Hippocampal formation (tissue), 2 donors: ENCODE results near the gene BAX.

Experiments
- DNase-seq, 2 donors: peaks; one replicate each; lab custom pipeline; 2025; lab: John Stamatoyannopoulos, UW

Gene BAX

DNA sequence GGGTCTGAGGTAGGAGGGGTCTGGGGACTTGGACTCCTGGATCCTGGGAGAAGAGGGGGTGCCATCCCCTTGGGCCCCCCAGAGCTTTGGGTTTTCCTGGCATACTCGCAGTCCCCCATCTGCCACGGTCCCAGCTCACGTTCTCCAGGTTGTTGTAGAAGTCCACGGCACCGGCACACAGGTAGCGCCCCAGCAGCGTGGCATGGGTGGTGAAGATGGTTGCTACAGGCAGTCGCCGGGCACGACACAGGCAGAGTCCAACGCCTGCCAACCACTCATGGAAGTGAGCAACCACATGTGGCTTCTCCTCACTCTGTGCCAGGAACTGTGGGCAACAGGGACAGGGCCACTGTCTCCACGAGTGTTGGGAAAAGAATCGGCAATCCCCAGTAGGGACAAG lies 31.0 kb downstream of the BAX start:
- DNase-seq: no peak

DNA sequence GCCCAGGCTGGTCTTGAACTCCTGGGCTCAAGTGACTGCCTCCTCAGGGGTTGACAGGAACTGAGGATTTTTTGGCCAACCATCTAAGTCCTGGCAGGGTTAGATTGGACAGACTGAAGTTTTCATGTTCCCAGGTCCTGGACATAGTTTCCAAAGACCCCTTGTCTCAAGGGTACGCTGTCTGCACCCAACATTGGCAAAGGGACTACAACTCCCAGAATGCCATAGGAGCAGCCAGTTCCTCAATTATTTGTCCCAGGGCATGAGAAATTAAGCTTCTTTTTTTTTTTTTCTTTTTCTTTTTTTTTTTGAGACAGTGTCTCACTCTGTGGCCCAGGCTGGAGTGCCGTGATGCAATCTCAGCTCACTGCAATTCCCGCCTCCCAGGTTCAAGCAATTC lies 31.5 kb downstream of the BAX start:
- DNase-seq: no peak

DNA sequence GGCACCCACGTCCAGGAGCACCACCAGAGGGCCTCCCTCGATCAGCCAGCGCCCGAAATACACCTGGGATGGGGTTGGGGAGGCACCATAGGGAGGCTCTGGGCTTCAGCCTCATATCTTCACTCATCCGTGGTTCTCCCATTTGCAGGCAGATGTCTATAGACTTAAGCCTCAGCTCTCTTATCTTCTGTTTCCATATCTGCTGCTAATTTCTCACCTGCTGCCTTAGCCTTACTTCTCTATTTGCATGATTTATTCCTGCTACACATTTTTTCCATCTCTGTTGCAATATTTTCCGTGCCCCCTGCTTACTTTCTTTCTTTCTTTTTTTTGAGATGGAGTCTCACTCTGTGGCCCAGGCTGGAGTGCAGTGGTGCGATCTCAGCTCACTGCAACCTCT lies 32.6 kb downstream of the BAX start:
- DNase-seq: no peak

DNA sequence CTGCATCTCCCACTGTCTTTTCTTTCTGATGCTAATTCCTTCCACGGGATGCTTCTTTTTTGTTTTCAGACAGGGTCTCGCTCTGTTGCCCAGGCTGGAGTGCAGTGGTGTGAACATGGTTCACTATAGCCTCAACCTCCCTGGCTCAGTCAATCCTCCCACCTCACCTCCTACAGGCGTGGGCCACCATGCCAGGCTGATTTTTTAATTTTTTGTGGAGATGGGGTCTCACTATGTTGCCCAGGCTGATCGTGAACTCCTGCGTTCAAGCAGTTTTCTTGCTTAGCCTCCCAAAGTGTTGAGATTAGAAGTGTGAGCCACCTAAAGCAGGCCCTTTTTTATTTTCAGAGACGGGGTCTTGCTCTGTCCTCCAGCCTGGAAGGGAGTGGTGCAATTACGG lies 33.6 kb downstream of the BAX start:
- no peak for DNase-seq

DNA sequence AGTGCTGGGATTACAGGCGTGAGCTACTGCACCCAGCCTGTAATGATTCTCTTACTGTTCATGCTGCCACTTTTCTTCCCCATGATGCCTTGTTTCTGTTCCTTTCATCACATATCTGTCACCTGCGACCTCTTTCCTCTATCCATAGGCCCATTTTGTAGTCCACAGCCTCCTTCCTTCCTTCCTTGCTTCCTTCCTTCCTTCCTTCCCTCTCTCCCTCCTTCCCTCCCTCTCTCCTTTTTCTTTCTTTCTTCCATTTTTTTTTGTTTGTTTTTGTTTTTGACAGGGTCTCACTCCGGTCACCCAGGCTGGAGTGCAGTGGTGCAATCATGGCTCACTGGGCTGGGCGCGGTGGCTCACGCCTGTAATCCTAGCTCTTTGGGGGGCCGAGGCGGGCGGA lies 34.2 kb downstream of the BAX start:
- no peak for DNase-seq

DNA sequence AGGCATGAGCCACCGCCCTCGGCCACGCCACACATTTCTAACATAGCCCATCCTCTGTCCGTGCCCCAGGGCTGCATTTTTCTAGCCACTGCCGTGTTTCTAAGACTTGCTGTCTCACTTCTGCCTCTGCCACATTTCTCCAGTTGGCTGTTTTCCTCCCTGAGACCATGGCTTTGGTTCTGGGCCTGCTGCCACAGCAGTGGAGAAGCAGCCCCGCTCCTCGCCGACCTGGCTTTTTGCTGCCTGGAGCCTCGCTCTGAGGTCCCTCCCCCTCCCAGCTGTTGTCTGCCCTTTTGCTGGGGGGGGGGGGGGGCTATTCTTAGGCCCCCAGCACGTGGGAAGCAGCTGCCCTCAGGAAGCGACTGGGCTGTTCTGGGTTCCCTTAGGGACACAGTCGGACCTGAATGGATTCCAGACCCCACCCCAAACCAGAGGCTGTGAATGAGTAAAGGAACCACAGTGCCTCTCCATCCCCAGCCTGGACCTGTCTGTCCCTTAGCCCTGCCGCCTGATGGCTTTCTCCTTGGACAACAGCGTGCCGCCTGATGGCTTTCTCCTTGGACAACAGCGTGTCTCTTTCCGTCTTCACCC lies 35.1 kb downstream of the BAX start:
- peak in 1 of 2 donors; percentile 7 for DNase-seq

DNA sequence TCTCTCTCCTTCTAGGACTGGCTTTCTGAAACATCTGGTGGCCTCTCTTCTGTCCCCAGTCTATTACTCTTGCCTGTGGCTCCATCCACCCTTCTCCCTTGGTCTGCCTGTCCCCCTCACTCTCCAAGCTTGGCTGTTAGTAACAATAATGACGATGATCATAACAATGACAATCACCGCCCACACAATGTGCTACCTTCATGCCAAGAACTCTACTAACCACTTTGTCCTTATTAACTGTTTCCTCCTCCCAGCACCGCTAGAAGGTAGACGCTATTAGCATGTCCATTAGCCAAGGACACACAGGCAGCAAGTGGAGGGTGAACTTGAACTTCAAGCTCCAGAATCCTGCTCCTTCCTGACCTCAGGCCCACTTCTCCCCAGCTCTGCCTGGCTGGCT lies 35.7 kb downstream of the BAX start:
- no peak for DNase-seq

DNA sequence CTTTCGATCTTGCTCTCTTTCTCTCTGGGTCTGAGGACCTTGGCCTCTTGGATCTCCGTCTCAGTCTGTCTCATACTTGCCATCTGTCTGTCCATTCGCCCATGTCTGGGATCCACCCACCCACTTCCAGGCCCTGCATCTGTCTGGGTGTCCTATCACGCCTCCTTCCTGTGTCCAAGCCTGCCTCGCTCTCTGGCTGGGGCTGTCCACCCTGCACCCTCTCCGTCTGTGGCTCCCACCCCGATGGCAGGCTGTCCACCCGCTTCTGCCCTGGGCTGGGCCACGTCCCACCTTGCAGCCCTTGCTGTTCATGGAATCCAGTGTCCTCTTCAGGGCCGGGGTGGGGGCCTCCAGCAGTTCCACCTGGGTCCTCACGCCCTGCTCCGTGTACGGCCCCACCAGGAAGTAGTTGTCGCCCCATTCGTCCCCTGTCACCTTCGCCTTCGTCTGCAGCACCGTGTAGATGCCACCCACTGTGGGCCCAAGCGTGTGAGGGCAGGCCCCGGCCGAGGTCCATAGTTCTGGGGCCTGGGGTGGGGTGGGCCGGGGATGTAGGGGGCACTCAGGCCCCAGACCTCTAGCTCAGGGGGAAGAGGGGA lies 36.4 kb downstream of the BAX start:
- no peak for DNase-seq

DNA sequence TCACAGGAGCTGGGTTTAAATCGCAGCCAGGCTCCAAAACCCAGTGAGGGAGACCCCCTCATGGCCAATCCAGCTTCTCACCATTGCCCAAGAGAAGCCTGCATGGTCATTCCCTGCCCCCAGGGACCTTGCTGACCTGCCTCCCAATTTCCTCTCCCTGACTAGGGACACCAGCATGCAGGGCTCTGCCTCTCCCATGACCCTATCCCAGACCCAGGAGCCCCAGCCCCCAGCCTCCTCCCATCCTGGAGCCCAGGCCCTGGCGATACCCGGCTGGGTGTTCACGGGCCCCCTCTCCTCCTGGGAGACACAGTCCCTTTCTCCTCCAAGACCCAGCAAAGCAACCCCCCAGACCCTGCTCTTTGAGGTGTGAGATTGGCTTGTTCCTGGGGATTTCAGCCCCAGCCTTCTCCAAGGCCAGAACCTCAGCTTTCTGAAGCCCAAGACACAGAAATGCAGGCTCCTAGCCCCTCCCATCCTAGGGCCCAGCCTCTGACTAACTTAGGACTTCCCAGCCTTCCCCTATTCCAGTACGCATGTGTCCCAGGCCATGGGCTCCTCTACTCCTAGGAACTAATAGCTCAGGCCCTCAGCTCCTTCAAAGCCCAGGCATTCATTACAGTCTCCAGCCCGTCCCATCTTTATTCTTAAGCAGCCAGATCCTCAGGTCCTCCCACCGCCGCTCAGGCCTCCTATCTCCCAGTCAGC lies 37.4 kb downstream of the BAX start:
- peak in 1 of 2 donors; percentile 15 for DNase-seq

DNA sequence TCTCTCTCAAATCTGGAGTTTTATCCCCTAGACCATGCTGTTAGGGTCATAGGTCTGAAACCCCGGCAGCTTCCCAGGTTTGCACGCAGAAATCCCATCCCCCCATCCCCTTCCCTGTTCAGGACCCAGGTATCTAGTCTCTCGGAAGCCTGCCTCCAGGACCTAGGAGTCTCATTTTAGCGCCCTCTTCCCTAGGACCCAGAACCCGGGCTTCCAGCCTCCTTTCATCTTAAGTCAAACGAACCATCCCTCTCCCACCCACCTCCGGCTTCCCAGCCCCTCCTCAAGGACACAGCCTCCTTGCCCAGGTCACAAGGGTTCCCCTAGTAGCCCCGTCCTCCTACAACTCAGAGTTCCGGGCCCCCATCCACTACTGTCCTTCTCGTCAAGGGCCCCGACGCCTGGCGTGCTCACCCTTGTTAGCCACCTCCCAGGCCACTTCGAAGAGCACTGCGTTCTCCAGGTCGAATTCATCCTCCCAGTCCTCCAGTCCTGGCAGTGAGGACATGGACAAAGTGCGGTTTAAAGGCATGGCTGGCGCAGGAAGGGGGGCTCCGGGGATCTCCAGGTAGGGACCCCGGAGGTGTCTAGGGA lies 38.0 kb downstream of the BAX start:
- no peak for DNase-seq

DNA sequence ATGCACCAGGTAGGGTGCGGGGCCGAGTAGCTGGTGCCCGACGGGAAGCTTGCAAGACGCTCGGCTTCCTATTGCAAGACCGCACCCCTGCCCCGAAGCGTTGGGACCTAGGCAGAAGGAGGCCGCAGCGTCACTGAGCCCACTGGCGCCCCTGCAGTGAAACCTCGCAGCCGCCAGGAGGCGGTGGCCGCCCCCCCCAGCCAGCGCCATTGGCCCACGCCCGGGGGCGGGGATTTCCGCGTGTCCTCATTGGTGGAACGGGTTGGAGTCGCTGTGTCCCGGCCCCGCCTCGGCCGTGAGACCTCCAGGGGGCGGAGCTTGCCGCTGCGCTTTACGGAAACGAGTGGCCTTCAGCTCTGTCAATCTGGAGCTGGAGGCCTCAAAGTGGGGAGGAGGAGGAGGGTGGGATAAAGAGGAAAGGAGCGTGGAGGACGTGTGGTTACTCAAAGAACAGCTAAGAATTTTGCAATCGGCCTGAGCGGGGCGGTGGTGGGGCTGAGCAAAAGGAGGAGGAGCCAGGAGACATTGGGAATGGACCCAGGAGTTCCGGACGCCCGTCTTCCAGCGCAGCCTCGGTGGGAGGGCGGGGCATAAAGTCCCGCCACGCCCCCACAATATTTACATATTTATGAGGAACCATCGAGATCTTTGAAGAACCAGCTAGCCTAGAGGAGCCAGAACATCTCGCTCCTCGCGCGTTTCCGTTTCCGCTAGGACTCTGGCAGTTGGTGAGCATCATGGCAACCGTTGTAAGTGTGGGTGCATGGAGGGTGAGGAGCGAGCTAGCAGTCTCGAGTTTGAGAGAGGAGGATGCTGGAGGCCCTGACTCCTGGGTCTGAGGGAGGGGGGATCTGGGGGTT lies 38.7 kb downstream of the BAX start, which contains the start of the genes GYS1 and RUVBL2:
TSS of gene GYS1 (minus strand) at position 135 of the 860 bp plus-strand sequence. CDS start 197 bp downstream, outside the sequence.
TSS of gene RUVBL2 (plus strand) at position 713 of the 860 bp plus-strand sequence. CDS start at position 738, 25 bp downstream.
- DNase-seq: peak; percentile 99

DNA sequence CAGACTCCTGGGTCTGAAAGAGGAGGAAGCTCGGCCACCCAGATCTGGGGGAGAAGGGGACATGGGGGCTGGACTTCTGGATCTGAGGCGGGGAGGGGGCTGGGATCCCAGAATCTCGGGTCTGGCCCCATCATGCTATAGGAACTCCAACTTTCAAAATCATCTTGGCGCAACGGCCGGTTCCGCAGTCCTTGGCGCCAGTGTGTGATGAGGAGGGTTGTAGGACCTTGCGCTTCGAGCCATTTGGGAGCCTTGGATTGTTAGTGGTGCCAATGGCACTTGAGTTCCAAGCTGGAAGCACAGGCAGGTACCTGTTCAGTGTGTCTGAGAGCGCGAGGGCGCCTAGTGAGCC lies 39.3 kb downstream of the BAX start:
- no peak for DNase-seq

DNA sequence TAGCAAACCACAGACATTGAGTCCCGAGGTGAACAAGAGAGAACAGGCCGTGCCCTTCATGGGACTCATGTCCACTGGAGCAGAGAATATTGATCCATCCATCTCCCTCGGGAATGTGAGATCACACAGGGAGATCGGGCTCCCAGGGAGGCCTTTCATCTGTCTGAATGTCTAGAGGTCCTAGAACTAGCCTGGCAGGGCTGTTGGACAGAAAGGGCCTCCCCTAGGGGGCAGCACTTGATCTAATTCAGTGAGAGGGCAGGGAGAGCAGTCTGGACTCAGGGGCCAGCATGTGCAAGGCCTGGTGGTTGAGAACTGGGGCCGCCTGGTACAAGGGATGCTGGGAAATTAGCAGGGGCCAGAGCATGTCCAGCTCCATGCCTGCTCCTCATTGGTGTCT lies 43.3 kb downstream of the BAX start:
- DNase-seq: no peak

DNA sequence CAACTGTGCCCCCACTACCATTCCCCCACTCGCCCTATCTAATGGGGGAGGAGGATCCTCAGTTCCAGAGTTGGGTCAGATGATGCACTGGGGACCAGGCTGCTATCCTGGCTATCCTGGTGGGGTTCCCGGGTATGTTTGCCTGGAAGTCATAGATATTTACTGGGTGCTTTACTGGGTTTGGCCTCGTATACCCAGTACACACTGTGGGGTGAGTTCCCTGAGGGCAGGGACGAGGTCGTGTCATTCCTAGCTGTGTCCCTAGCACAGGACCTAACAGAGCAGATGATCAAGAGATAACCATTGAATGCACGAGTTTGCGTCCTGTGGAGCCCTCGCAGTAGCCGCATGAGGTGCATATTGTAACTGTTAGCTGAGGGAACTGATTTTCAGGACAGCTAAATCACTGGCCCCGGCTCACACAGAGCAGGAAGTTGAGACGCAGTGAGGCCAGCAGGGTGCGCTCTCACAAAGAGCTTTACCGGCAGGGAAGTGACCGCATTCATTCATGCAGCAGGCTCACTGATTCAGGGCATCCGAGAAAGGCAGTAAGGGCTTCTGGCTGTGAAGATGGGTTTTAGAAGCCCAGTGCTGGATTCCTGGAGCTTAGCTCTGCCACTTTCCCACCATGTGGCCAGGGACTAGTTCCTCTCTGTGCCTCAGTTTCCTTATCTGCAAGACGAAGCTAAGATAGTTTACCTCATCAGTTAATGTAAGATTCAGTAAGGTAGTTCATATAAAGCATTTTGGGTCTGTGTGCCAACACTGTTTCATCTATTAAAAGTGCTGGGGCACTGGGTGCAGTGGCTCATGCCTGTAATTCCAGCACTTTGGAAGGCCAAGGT lies 45.0 kb downstream of the BAX start:
- no peak for DNase-seq

DNA sequence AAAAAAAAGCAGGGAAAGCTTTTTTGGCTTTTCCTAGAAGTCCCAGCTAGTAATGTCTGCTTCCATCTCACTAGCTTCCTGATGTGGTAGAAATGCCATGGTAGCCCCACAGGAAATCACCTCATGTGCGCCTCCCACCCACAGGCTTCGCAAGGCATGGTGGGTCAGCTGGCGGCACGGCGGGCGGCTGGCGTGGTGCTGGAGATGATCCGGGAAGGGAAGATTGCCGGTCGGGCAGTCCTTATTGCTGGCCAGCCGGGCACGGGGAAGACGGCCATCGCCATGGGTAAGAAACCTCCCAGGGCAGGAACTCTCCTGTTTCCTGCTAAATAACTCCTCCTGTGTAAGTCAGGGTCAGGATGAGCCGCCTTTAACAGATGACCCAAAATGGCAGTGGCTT lies 49.5 kb downstream of the BAX start:
- no peak for DNase-seq

DNA sequence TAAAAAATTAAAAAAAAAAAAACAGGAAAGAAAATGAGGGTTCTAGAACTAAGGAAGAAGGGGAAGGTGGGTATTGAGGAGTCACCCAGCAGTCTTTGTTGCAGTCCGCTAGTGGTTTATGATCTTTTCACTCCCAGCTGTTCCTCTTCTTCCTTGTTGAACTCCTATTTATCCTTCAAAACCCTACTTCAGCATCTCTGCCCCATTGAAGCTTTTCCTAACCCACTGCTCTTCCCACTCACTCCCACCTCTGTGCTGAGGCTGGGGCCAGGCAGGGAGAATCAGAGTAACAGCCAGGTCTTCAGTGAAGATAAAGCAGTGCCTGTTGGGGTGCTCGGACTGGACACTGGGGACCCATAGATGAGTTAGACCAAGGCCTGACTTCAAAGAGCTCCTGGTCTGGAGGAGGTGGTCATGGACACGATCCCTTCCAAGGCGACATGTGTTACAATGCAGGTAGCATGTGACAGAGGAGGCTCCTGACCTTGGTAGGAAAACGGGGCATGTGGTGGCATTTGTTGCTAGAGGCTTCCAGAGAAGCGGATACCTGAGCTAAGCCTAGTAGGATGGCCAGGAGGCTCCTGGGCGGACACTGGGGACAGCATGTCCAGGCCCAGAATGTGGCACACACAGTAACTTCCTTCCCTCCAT lies 50.4 kb downstream of the BAX start:
- no peak for DNase-seq

DNA sequence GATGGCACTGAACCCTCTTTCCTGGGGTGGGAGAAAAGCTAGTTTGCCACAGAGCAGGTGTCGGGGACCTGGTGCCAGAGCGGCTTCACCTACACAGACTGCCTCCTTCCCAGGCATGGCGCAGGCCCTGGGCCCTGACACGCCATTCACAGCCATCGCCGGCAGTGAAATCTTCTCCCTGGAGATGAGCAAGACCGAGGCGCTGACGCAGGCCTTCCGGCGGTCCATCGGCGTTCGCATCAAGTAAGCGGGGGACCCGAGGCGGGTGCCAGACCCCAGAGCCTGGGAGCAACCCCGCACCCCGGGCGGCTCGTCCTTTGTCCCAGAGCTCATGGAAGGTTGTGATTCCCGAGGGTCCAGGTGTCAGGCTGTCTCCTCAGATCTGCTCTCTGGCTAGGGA lies 52.2 kb downstream of the BAX start:
- no peak for DNase-seq

DNA sequence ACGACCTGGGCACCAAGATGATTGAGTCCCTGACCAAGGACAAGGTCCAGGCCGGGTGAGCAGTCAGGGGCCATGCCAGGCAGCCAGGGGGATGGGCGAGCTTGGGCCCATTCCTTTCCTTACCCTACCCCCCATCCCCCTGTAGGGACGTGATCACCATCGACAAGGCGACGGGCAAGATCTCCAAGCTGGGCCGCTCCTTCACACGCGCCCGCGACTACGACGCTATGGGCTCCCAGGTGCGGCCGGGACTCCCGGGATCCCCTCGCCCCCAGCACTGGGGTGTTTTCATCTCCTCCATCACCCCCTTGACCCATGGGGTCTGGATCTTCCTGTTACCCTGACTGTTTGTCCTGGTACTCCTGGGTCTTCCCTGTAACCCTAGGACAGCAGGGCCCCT lies 55.2 kb downstream of the BAX start:
- DNase-seq: no peak

DNA sequence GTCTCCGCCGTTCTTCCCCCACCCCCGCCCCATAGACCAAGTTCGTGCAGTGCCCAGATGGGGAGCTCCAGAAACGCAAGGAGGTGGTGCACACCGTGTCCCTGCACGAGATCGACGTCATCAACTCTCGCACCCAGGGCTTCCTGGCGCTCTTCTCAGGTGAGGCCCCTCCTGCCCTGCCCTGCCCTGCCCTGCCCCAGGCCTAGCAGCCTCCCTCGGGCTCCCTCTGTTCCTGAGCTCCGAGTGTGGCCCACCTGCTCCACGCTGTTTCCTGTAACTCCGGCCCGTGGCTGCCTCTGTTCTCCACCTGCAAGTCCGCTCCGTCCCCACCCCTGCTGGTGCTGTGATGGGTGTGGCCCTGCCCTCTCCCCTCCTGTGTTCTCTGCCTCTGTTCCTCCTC lies 55.8 kb downstream of the BAX start:
- no peak for DNase-seq

DNA sequence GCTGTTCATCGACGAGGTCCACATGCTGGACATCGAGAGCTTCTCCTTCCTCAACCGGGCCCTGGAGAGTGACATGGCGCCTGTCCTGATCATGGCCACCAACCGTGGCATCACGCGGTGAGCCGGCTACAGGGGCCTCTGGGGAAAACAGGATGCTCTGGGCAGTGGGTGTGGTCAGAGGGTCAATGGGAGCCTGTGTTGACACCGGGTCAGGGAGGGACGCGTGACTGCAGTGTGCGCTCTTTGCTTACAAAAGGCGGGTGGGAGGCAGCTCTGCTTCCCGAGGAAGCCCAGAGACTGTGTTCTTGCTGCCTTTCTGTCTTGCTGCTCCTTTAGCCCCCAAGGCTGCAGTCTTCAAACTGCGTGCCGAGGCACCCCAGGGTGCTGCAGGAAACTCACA lies 56.5 kb downstream of the BAX start:
- no peak for DNase-seq
